Stimulated activated naive CD8-positive, alpha-beta T cell treated with anti-CD3 and anti-CD28 coated beads, Interleukin-15, Interleukin-2, amounts not matched to agents 100 ng/mL and 50 ng/mL, for 24 hours (primary cell): ENCODE data around the gene CCDC192.
"Not testable (repeated sequence)": the region's sequence is repeated elsewhere in the genome, so short reads cannot be mapped to it uniquely, and the experiment has no call there.

Experiments
- H3K27ac Mint-ChIP-seq: one replicate; pipeline ENCODE4 v1.8.0; 2021; ENCODE audit warnings: mild to moderate bottlenecking, mixed read lengths
- H3K27me3 Mint-ChIP-seq: one replicate; pipeline ENCODE4 v1.8.0; 2021; ENCODE audit warnings: mixed read lengths
- H3K36me3 Mint-ChIP-seq: one replicate; pipeline ENCODE4 v1.8.0; 2021; ENCODE audit warnings: low read depth, mixed read lengths
- H3K4me1 Mint-ChIP-seq: one replicate; pipeline ENCODE4 v1.8.0; 2021; ENCODE audit warnings: low read depth, mixed read lengths
- H3K4me3 Mint-ChIP-seq: one replicate; pipeline ENCODE4 v1.8.0; 2021; ENCODE audit warnings: mild to moderate bottlenecking, mixed read lengths
- H3K9me3 Mint-ChIP-seq: one replicate; pipeline ENCODE4 v1.8.0; 2021; ENCODE audit warnings: mixed read lengths

CCDC192 gene

DNA sequence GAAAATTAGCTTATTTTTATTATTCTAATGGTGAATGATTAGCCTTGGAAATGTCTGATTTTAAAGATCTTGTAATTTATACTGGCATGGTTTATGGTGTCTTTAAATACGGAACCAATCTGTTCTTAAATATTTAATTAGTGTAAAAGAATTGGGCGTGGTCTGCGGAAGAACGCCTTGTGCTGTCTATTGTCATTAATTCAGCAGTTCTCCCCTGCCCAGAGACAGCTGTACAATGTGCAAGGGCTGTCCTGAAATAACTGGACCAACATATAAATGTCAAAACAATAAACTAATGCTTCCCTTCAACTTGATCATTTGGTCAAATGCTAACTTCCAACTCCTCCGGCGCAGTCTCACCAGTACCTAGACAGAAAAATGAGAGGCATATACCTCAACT lies 124.3 kb downstream of the CCDC192 start:
- H3K9me3 Mint-ChIP-seq: no peaks in the 10 kb centered on the region
- H3K36me3 Mint-ChIP-seq: no peaks in the 10 kb centered on the region
- no peak overlapping the region for H3K4me3 Mint-ChIP-seq
- peaks cover 10% of the 10 kb centered on the region for H3K27me3 Mint-ChIP-seq
- H3K27ac Mint-ChIP-seq: no peak overlapping the region
- H3K4me1 Mint-ChIP-seq: no peaks in the 10 kb centered on the region

GRCh38 chr5:127830157-127830556 lies 127.0 kb downstream of the CCDC192 start:
- Mint-ChIP-seq H3K9me3 (no peaks in the 10 kb centered on the region), H3K4me3 (no peak overlapping the region), H3K27ac (no peak overlapping the region), H3K4me1 (no peaks in the 10 kb centered on the region), H3K36me3 (no peaks in the 10 kb centered on the region), H3K27me3 (peaks cover 10% of the 10 kb centered on the region)

GRCh38 chr5:127830829-127831598 lies 127.8 kb downstream of the CCDC192 start:
- Mint-ChIP-seq H3K27me3 (peaks cover 18% of the 10 kb centered on the region), H3K27ac (no peak overlapping the region), H3K4me1 (no peaks in the 10 kb centered on the region), H3K4me3 (no peak overlapping the region), H3K36me3 (no peaks in the 10 kb centered on the region), H3K9me3 (no peaks in the 10 kb centered on the region)

DNA sequence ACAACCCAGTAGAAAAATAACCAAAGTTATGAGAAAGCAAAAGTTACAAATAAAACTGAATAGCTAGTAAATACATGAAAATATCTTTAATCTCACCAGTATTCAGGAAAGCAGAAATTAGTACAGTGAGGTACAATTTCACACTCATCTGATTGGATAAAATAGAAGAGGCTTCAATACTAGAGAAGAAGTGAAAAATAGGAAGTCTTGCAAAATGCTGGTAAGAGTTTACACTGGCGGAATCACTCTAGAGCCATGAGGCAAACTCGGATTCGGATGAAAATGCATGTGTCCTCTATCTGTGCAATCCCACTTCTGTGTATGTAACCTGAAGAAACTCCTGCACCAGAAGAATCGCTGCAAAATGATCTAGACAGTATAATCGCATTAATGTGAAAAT lies 128.9 kb downstream of the CCDC192 start:
- Mint-ChIP-seq H3K27ac (no peak overlapping the region), H3K9me3 (no peaks in the 10 kb centered on the region), H3K4me3 (no peak overlapping the region), H3K4me1 (no peaks in the 10 kb centered on the region), H3K36me3 (no peaks in the 10 kb centered on the region), H3K27me3 (peaks cover 18% of the 10 kb centered on the region)

GRCh38 chr5:127834094-127834531 lies 130.9 kb downstream of the CCDC192 start:
- Mint-ChIP-seq H3K27ac (no peak overlapping the region), H3K4me1 (no peaks in the 10 kb centered on the region), H3K9me3 (no peaks in the 10 kb centered on the region), H3K4me3 (no peak overlapping the region), H3K27me3 (peaks cover 11% of the 10 kb centered on the region), H3K36me3 (no peaks in the 10 kb centered on the region)

DNA sequence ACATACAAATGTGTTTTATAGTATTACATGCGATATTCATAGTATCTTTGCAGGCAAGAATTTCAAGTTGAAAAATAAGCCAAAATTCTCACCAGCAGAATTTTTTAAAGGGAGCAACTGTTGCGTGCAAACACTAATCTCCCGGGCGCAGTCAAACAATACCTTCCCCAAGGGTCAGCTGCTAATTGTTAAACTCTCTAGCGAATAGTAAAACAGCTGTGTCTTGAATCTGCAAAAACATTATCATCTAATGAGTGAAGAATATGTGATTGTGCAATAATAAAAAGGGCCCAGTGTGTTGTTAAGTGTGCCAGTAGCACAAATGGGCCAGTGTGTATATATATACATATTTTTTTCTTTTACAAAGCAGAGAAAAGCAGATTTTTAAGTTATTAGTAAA lies 131.4 kb downstream of the CCDC192 start:
- no peaks in the 10 kb centered on the region for H3K4me1 Mint-ChIP-seq
- H3K27ac Mint-ChIP-seq: no peak overlapping the region
- H3K4me3 Mint-ChIP-seq: no peak overlapping the region
- peaks cover 11% of the 10 kb centered on the region for H3K27me3 Mint-ChIP-seq
- H3K36me3 Mint-ChIP-seq: no peaks in the 10 kb centered on the region
- H3K9me3 Mint-ChIP-seq: no peaks in the 10 kb centered on the region

GRCh38 chr5:127838661-127839060 lies 135.5 kb downstream of the CCDC192 start:
- H3K4me3 Mint-ChIP-seq: no peak overlapping the region
- H3K9me3 Mint-ChIP-seq: no peaks in the 10 kb centered on the region
- H3K27ac Mint-ChIP-seq: no peak overlapping the region
- no peaks in the 10 kb centered on the region for H3K4me1 Mint-ChIP-seq
- H3K36me3 Mint-ChIP-seq: no peaks in the 10 kb centered on the region
- H3K27me3 Mint-ChIP-seq: peaks cover 11% of the 10 kb centered on the region

GRCh38 chr5:127839072-127839471 lies 135.9 kb downstream of the CCDC192 start:
- H3K27me3 Mint-ChIP-seq: peaks cover 11% of the 10 kb centered on the region
- no peaks in the 10 kb centered on the region for H3K4me1 Mint-ChIP-seq
- no peak overlapping the region for H3K4me3 Mint-ChIP-seq
- no peaks in the 10 kb centered on the region for H3K36me3 Mint-ChIP-seq
- H3K9me3 Mint-ChIP-seq: no peaks in the 10 kb centered on the region
- no peak overlapping the region for H3K27ac Mint-ChIP-seq

GRCh38 chr5:127839496-127840197 lies 136.5 kb downstream of the CCDC192 start:
- H3K27me3 Mint-ChIP-seq: peaks cover 11% of the 10 kb centered on the region
- no peaks in the 10 kb centered on the region for H3K9me3 Mint-ChIP-seq
- H3K4me3 Mint-ChIP-seq: no peak overlapping the region
- no peaks in the 10 kb centered on the region for H3K4me1 Mint-ChIP-seq
- no peak overlapping the region for H3K27ac Mint-ChIP-seq
- H3K36me3 Mint-ChIP-seq: no peaks in the 10 kb centered on the region

DNA sequence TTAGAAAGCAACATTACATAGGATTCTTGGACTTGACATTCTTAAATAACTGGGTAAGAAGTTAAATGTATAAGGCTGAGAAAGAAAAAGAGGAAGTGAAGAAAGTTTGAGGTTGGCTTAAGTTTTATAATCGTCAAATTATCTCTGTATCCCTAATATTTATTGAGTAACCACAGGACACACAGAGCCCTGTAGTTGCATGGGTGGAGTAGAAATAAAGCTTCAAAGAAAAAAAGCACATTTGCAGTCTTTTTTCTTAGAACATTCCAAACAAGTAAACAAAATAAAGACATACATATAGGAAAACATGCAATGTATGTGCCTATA lies 137.0 kb downstream of the CCDC192 start:
- H3K27ac Mint-ChIP-seq: no peak overlapping the region
- H3K27me3 Mint-ChIP-seq: peaks cover 11% of the 10 kb centered on the region
- H3K36me3 Mint-ChIP-seq: no peaks in the 10 kb centered on the region
- no peaks in the 10 kb centered on the region for H3K4me1 Mint-ChIP-seq
- H3K4me3 Mint-ChIP-seq: no peak overlapping the region
- H3K9me3 Mint-ChIP-seq: no peaks in the 10 kb centered on the region

DNA sequence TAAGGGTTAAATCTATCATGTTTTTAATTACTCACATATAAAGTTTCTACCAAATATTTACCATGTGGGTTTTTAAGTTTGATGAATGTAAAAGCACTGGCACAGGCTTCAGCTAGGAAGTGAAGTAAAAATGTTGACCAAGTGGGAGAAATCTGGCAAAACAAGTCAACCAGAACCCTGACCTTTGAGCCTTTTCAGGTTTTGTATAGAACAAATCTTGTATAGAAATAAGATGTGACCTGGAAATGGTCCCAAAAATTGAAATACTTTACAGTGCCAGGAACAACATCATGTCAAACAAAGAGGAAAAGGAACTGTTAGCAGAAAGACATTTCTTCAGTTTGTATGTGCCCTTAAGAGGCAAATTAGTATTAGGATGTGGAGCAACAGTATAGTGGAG lies 137.6 kb downstream of the CCDC192 start:
- Mint-ChIP-seq H3K27me3 (peaks cover 5% of the 10 kb centered on the region), H3K4me1 (no peaks in the 10 kb centered on the region), H3K4me3 (no peak overlapping the region), H3K27ac (no peak overlapping the region), H3K36me3 (no peaks in the 10 kb centered on the region), H3K9me3 (no peaks in the 10 kb centered on the region)

GRCh38 chr5:127844581-127845021 lies 141.4 kb downstream of the CCDC192 start:
- no peak overlapping the region for H3K4me3 Mint-ChIP-seq
- no peaks in the 10 kb centered on the region for H3K4me1 Mint-ChIP-seq
- H3K27me3 Mint-ChIP-seq: no peaks in the 10 kb centered on the region
- no peak overlapping the region for H3K27ac Mint-ChIP-seq
- H3K36me3 Mint-ChIP-seq: no peaks in the 10 kb centered on the region
- H3K9me3 Mint-ChIP-seq: no peaks in the 10 kb centered on the region

DNA sequence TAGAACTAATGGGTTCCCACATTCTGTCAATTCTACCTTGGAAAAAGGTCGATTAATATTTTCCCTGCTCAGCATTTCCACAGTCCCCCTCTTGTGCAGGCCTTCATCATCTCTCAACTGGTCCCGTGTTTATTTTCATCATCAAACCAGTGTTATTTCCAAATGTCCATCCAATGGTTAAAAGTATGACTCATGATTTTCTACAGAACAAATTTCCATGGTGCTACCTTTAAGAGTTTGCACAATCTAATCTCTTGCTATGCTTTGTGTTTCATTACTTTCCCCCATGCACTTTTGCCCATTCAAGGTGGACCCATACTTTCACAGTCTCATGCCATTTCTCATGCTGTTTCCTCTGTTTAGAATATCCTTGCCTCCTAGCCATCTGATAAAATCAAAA lies 143.7 kb downstream of the CCDC192 start:
- Mint-ChIP-seq H3K27me3 (no peaks in the 10 kb centered on the region), H3K9me3 (no peaks in the 10 kb centered on the region), H3K36me3 (no peaks in the 10 kb centered on the region), H3K4me3 (no peak overlapping the region), H3K27ac (no peak overlapping the region), H3K4me1 (no peaks in the 10 kb centered on the region)

DNA sequence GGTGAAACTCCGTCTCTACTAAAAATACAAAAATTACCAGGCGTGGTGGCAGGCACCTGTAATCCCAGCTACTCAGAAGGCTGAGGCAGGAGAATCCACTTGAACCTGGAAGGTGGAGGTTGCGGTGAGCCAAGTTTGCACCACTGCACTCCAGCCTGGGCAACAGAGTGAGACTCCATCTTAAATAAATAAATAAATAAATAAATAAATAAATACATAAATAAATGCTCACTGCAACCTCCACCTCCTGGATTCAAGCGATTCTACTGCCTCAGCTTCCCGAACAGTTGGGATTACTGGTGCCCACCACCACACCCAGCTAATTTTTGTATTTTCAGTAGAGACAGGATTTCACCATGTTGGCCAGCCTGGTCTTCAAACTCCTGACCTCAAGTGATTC lies 144.4 kb downstream of the CCDC192 start:
- not testable (repeated sequence) for H3K9me3 Mint-ChIP-seq, H3K4me3 Mint-ChIP-seq, H3K27me3 Mint-ChIP-seq, H3K27ac Mint-ChIP-seq, H3K36me3 Mint-ChIP-seq, H3K4me1 Mint-ChIP-seq

- H3K27ac Mint-ChIP-seq: no peak overlapping the region
- no peak overlapping the region for H3K4me3 Mint-ChIP-seq
- H3K27me3 Mint-ChIP-seq: no peaks in the 10 kb centered on the region
- H3K36me3 Mint-ChIP-seq: no peaks in the 10 kb centered on the region
- H3K4me1 Mint-ChIP-seq: no peaks in the 10 kb centered on the region
- H3K9me3 Mint-ChIP-seq: no peaks in the 10 kb centered on the region
These were observed 144.9 kb downstream of the CCDC192 start for GRCh38 chr5:127848098-127848497.

DNA sequence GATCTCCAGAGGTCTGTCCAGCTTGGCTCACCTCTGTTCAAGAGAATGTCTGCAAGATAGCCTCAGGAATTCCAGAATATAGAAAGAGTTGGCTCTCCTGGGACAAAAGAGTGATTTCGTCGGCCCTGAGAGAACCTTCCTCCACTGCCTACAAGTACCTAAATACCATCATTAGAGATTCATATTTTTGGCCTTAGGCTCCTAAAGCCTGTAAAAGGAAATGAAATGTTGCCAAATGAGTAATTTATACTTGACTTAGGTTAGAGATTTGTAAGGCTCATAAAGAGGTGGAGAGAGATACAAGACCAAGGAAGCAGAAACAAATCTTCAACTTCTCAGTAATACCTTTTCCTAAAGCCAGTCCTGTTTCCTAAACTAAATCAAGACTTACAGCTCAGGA lies 146.2 kb downstream of the CCDC192 start:
- Mint-ChIP-seq H3K27me3 (peaks cover 5% of the 10 kb centered on the region), H3K36me3 (no peaks in the 10 kb centered on the region), H3K4me3 (no peak overlapping the region), H3K9me3 (no peaks in the 10 kb centered on the region), H3K27ac (no peak overlapping the region), H3K4me1 (no peaks in the 10 kb centered on the region)
